Measurements from ENCODE around the gene MID1. TPM values are rescaled to one million over a fixed set of nuclear protein-coding genes. Genes with fewer than 3 reads are reported as not detected.

MID1 gene
- total and polyA plus RNA-seq, 4 donors, result 4.3 to 25.8 (median 12.9) TPM

- peaks cover 0 to 20% (median 5%) of the 10 kb centered on the region in 3 donors for H3K27me3 ChIP-seq (ENCODE audit: control insufficient read depth in 3 of 3, insufficient read depth in 3 of 3, low read length in 2 of 3)
- no peaks in the 10 kb centered on the region for H3K4me1 ChIP-seq (ENCODE audit: control insufficient read depth in 5 of 5, insufficient read depth in 5 of 5, low read length in 5 of 5)
- no peak overlapping the region for H3K9ac ChIP-seq (ENCODE audit: insufficient read depth in 1 of 2, low read length in 2 of 2)
- WGBS, 2 donors, result 87 to 91% methylated on average over 3 of the region's 3 CpGs
- no peak overlapping the region for H3K27ac ChIP-seq (ENCODE audit: low read depth in 1 of 2, low read length in 1 of 2)
- no peak for DNase-seq
- no peak for ATAC-seq (ENCODE audit: insufficient read depth, low FRiP score)
- no peak for TF ChIP-seq CTCF (IDR thresholded peaks at IDR 0.05; ENCODE audit: control extremely low read depth, extremely low read depth)
- H3K4me3 ChIP-seq, result no peak overlapping the region
- no peaks in the 10 kb centered on the region for H3K36me3 ChIP-seq (ENCODE audit: control insufficient read depth in 4 of 4, insufficient read depth in 4 of 4, low read length in 4 of 4)
- H3K9me3 ChIP-seq (ENCODE audit: control insufficient read depth in 4 of 4, insufficient read depth in 3 of 4, low read length in 3 of 4), result no peaks in the 10 kb centered on the region
Measured at GRCh38 chrX:10629905-10630304, 9.5 kb upstream of the MID1 start.

- Histone ChIP-seq H3K27me3 (ENCODE audit: control insufficient read depth in 3 of 3, insufficient read depth in 3 of 3, low read length in 2 of 3) (peaks cover 0 to 17% (median 5%) of the 10 kb centered on the region in 3 donors), H3K4me1 (ENCODE audit: control insufficient read depth in 5 of 5, insufficient read depth in 5 of 5, low read length in 5 of 5) (no peaks in the 10 kb centered on the region), H3K4me3 (no peak overlapping the region), H3K36me3 (ENCODE audit: control insufficient read depth in 4 of 4, insufficient read depth in 4 of 4, low read length in 4 of 4) (no peaks in the 10 kb centered on the region), H3K9ac (ENCODE audit: insufficient read depth in 1 of 2, low read length in 2 of 2) (no peak overlapping the region), H3K9me3 (ENCODE audit: control insufficient read depth in 4 of 4, insufficient read depth in 3 of 4, low read length in 3 of 4) (no peaks in the 10 kb centered on the region), H3K27ac (ENCODE audit: low read depth in 1 of 2, low read length in 1 of 2) (no peak overlapping the region)
- TF ChIP-seq CTCF (IDR thresholded peaks at IDR 0.05; ENCODE audit: control extremely low read depth, extremely low read depth), result no peak
- 76 to 100% methylated on average over 3 of the region's 3 CpGs for WGBS, 2 donors
- DNase-seq, result no peak
- no peak for ATAC-seq (ENCODE audit: insufficient read depth, low FRiP score)
Measured at GRCh38 chrX:10628906-10629305, 8.5 kb upstream of the MID1 start.

GRCh38 chrX:10622197-10622596 is 1.8 kb upstream of the MID1 start:
- TF ChIP-seq CTCF (IDR thresholded peaks at IDR 0.05; ENCODE audit: control extremely low read depth, extremely low read depth), result no peak
- peaks cover 0 to 3% (median 0%) of the 10 kb centered on the region in 4 donors for H3K9me3 ChIP-seq (ENCODE audit: control insufficient read depth in 4 of 4, insufficient read depth in 3 of 4, low read length in 3 of 4)
- peaks cover 0 to 1% (median 0%) of the 10 kb centered on the region in 5 donors for H3K4me1 ChIP-seq (ENCODE audit: control insufficient read depth in 5 of 5, insufficient read depth in 5 of 5, low read length in 5 of 5)
- H3K9ac ChIP-seq (ENCODE audit: insufficient read depth in 1 of 2, low read length in 2 of 2), result no peak overlapping the region
- no peak overlapping the region for H3K27ac ChIP-seq (ENCODE audit: low read depth in 1 of 2, low read length in 1 of 2)
- DNase-seq, result no peak
- no peaks in the 10 kb centered on the region for H3K36me3 ChIP-seq (ENCODE audit: control insufficient read depth in 4 of 4, insufficient read depth in 4 of 4, low read length in 4 of 4)
- ATAC-seq (ENCODE audit: insufficient read depth, low FRiP score), result no peak
- no peak overlapping the region for H3K4me3 ChIP-seq
- WGBS, 2 donors, result 53 to 94% methylated on average over 3 of the region's 3 CpGs
- peaks cover 0 to 30% (median 14%) of the 10 kb centered on the region in 3 donors for H3K27me3 ChIP-seq (ENCODE audit: control insufficient read depth in 3 of 3, insufficient read depth in 3 of 3, low read length in 2 of 3)
